T-helper 9 cell (primary cell): ENCODE measurements around the gene BATF2.
"Not testable (repeated sequence)": the region's sequence is repeated elsewhere in the genome, so short reads cannot be mapped to it uniquely, and the experiment has no call there.

Experiments
- DNase-seq: peaks from one replicate; pipeline ENCODE4 v3.0.0-alpha.2; 2020
- total RNA-seq, 2 donors: gene quantifications; one replicate each; lab custom pipeline; 2026; lab: John Stamatoyannopoulos, UW

Gene BATF2
- 0 to 0.07 reads per million in 2 donors for total RNA-seq

- DNase-seq = no peak
Observed at GRCh38 chr11:64996710-64997380, at the start of gene BATF2. BATF2 (minus strand) TSS chr11:64996971; CDS start chr11:64996914, 57 bp downstream.

GRCh38 chr11:65045728-65046127, 49.0 kb upstream of the BATF2 start:
- no peak for DNase-seq

- no peak for DNase-seq
Observed at GRCh38 chr11:65045061-65045460, 48.3 kb upstream of the BATF2 start.

- DNase-seq = no peak
Observed at GRCh38 chr11:65043881-65044501, 47.2 kb upstream of the BATF2 start.

- no peak for DNase-seq
Observed at GRCh38 chr11:65042891-65043290, 46.1 kb upstream of the BATF2 start.

- peak; percentile 72 for DNase-seq
Observed at GRCh38 chr11:65040847-65041622, 44.3 kb upstream of the BATF2 start, which contains the start of gene SAC3D1. SAC3D1 (plus strand) TSS chr11:65041210; CDS start chr11:65041293, 83 bp downstream.

GRCh38 chr11:65040520-65040846, 43.7 kb upstream of the BATF2 start:
- no peak for DNase-seq

GRCh38 chr11:65036931-65037330, 40.2 kb upstream of the BATF2 start:
- no peak for DNase-seq

- DNase-seq = no peak
Observed at GRCh38 chr11:65035579-65035978, 38.8 kb upstream of the BATF2 start.

- DNase-seq = no peak
Observed at GRCh38 chr11:65034423-65034822, 37.7 kb upstream of the BATF2 start.

GRCh38 chr11:65032216-65032615, 35.4 kb upstream of the BATF2 start:
- DNase-seq = no peak

- peak; percentile 88 for DNase-seq
Observed at GRCh38 chr11:65027213-65028067, 30.7 kb upstream of the BATF2 start, which contains the start of gene SNX15. SNX15 (plus strand) TSS chr11:65027439; CDS start chr11:65027538, 99 bp downstream.

GRCh38 chr11:65026810-65027209, 30.0 kb upstream of the BATF2 start:
- DNase-seq = no peak

- DNase-seq = not testable (repeated sequence)
Observed at GRCh38 chr11:65023502-65023901, 26.7 kb upstream of the BATF2 start.

GRCh38 chr11:65021509-65021908, 24.7 kb upstream of the BATF2 start:
- DNase-seq = no peak

GRCh38 chr11:65021003-65021402, 24.2 kb upstream of the BATF2 start:
- no peak for DNase-seq

GRCh38 chr11:65019824-65020223, 23.1 kb upstream of the BATF2 start:
- no peak for DNase-seq

- no peak for DNase-seq
Observed at GRCh38 chr11:65017937-65018336, 21.2 kb upstream of the BATF2 start.

GRCh38 chr11:65016705-65017104, 19.9 kb upstream of the BATF2 start:
- DNase-seq = no peak

- DNase-seq = no peak
Observed at GRCh38 chr11:65014726-65015227, 18.0 kb upstream of the BATF2 start.

- DNase-seq = peak; percentile 78
Observed at GRCh38 chr11:65013888-65014725, 17.3 kb upstream of the BATF2 start, which contains the start of gene ARL2. ARL2 (plus strand) TSS chr11:65014160; CDS start chr11:65014208, 48 bp downstream.
